Common myeloid progenitor, CD34-positive (primary cell): ENCODE data around the gene GRB14. TPM values are rescaled to one million over a fixed set of nuclear protein-coding genes. Genes with fewer than 3 reads are reported as not detected.

Experiments
- CTCF ChIA-PET: fragments of 350-600 bp; sonication (Branson Sonifier 250); formaldehyde crosslinking; loops from one replicate; lab custom pipeline; 2021; ENCODE audit warnings: antibody characterized with exemption; lab: Charles Lee
- POLR2A ChIA-PET: fragments of 350-600 bp; sonication (Branson Sonifier 250); formaldehyde crosslinking; loops from one replicate; lab custom pipeline; 2021; ENCODE audit warnings: antibody characterized with exemption; lab: Charles Lee
- DNase-seq, 3 donors: peaks; one replicate each; pipeline versions ENCODE4 v3.0.0 to v3.0.0-alpha.2; 2013
- H3K27ac ChIP-seq, 2 experiments: 1 replicate in 1 of 2; 2 replicates in 1 of 2; pipeline ENCODE4 v1.7.0; 2013; ENCODE audit warnings: inconsistent platforms in 2 of 2, low read length in 2 of 2, mild to moderate bottlenecking in 2 of 2, low read depth in 1 of 2, moderate library complexity in 1 of 2; ENCODE audit not compliant: severe bottlenecking in 2 of 2, insufficient read depth in 1 of 2, poor library complexity in 1 of 2
- H3K27me3 ChIP-seq, 5 experiments: replicated peaks in 2 of 5; 1 replicate in 3 of 5; 2 replicates in 2 of 5; pipeline versions ENCODE4 v1.6.1 to v1.7.0; 2013; ENCODE audit warnings: low read length in 4 of 5, mild to moderate bottlenecking in 2 of 5, moderate library complexity in 2 of 5, inconsistent platforms in 1 of 5; ENCODE audit not compliant: insufficient read depth in 5 of 5, control insufficient read depth in 4 of 5
- H3K36me3 ChIP-seq, 4 experiments: 1 replicate in 2 of 4; 2 replicates in 2 of 4; pipeline versions ENCODE4 v1.6.1 to v1.7.0; 2013; ENCODE audit warnings: low read length in 3 of 4, control low read depth in 1 of 4, mild to moderate bottlenecking in 1 of 4; ENCODE audit not compliant: control insufficient read depth in 4 of 4, insufficient read depth in 4 of 4
- H3K4me1 ChIP-seq, 4 experiments: 1 replicate in 3 of 4; 2 replicates in 1 of 4; pipeline versions ENCODE4 v1.6.1 to v1.7.1; 2013; ENCODE audit warnings: low read length in 3 of 4, mild to moderate bottlenecking in 3 of 4, control low read depth in 1 of 4, inconsistent platforms in 1 of 4, moderate library complexity in 1 of 4; ENCODE audit not compliant: control insufficient read depth in 4 of 4, insufficient read depth in 4 of 4; ENCODE audit errors: control extremely low read depth in 1 of 4
- H3K4me3 ChIP-seq, 7 experiments: 1 replicate in 4 of 7; 2 replicates in 3 of 7; pipeline versions ENCODE4 v1.5.1 to v1.7.0; 2013; ENCODE audit warnings: mild to moderate bottlenecking in 7 of 7, low read length in 6 of 7, moderate library complexity in 6 of 7, inconsistent platforms in 2 of 7, low read depth in 2 of 7, control low read depth in 1 of 7; ENCODE audit not compliant: insufficient read depth in 4 of 7, control insufficient read depth in 1 of 7; ENCODE audit errors: extremely low read depth in 1 of 7
- H3K9me3 ChIP-seq, 5 experiments: 1 replicate in 4 of 5; 2 replicates in 1 of 5; pipeline versions ENCODE4 v1.6.1 to v1.7.1; 2013; ENCODE audit warnings: low read length in 4 of 5, mild to moderate bottlenecking in 2 of 5, inconsistent platforms in 1 of 5, low read depth in 1 of 5, moderate library complexity in 1 of 5; ENCODE audit not compliant: control insufficient read depth in 4 of 5, insufficient read depth in 2 of 5; ENCODE audit errors: control extremely low read depth in 1 of 5
- WGBS: methylation state at CpG from one replicate; pipeline ENCODE4 v1.1.5; 2013; ENCODE audit not compliant: insufficient coverage; 5-methylcytosine and 5-hydroxymethylcytosine counted together
- polyA plus RNA-seq: library from polyadenylated mRNA; unstranded; fragments of 120-200 nt; gene quantifications from one replicate; pipeline ENCODE4 v1.2.1, GENCODE V29; 2013

The GRB14 gene
- polyA plus RNA-seq = 0.37 TPM

GRCh38 chr2:164620873-164621763 is at the start of gene GRB14:
GRB14 (minus strand) TSS chr2:164621482; CDS start chr2:164621309, 173 bp downstream.
- CTCF ChIA-PET = interaction anchor here (1.1 kb wide), 1 partner anchor 21 kb away, joined by 4 read pairs; no protein-coding TSS in a partner anchor
- H3K9me3 ChIP-seq = no peaks in the 10 kb centered on the region
- H3K4me1 ChIP-seq = peaks cover 0 to 13% (median 10%) of the 10 kb centered on the region in 4 experiments
- under 1% methylated on average over 50 of the region's 96 CpGs for WGBS
- DNase-seq = peak in 2 of 3 donors; percentile 36 to 48
- POLR2A ChIA-PET = no interaction called here
- peaks cover 5 to 33% (median 8%) of the 10 kb centered on the region in 5 experiments for H3K27me3 ChIP-seq
- no peaks in the 10 kb centered on the region for H3K36me3 ChIP-seq
- H3K4me3 ChIP-seq = peak within 1 kb of the TSS; percentile 30 to 76 (median 67)
- H3K27ac ChIP-seq = no peak within 1 kb of the TSS

DNA sequence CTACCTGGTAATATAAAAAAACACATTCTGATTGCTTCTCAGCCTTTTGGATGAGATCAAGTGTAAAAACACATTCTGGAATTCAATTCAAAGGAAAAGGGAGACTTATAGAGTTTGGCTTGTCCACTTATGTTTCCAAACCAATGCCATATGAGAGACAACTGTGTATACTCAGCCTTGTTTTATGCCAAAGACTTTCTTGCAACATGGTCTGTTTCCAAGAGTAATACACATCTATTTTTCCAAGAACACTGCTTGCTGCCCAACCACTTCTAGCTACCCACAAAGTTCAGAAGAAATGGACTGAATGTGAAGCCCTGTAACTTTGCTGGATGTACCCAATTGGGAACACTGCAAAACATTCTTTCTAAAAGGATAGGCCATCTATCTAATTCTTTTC is 48.0 kb upstream of the GRB14 start:
- H3K4me1 ChIP-seq = no peaks in the 10 kb centered on the region
- no peak overlapping the region for H3K4me3 ChIP-seq
- POLR2A ChIA-PET = no interaction called here
- H3K27ac ChIP-seq = no peak overlapping the region
- H3K36me3 ChIP-seq = no peaks in the 10 kb centered on the region
- H3K27me3 ChIP-seq = no peaks in the 10 kb centered on the region
- H3K9me3 ChIP-seq = no peaks in the 10 kb centered on the region
- no peak for DNase-seq
- CTCF ChIA-PET = no interaction called here

DNA sequence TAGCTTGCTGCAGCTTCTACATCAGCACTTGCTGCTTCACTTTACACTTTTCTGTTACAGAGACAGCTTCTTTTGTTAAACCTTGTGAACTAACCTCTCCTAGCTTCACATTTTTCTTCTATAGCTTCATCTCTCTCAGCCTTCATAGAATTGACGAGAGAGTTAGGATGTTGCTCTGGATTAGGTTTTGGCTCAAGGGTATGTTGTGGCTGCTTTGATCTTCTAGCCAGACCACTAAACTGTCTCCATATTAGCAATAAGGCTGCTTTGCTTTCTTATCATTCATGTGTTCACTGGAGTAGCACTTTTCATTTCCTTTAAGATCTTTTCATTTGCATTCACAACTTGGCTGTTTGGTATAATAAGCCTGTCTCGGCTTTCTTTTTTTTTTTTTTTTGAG is 46.3 kb upstream of the GRB14 start:
- Histone ChIP-seq H3K4me1 (no peaks in the 10 kb centered on the region), H3K36me3 (no peaks in the 10 kb centered on the region), H3K9me3 (no peaks in the 10 kb centered on the region), H3K4me3 (no peak overlapping the region), H3K27ac (no peak overlapping the region), H3K27me3 (no peaks in the 10 kb centered on the region)
- ChIA-PET CTCF (interaction anchor here (1.6 kb wide), 1 partner anchor 25 kb away, joined by 3 read pairs; no protein-coding TSS in a partner anchor), POLR2A (no interaction called here)
- no peak for DNase-seq
- no CpG with 5 or more reads among the region's 2 CpGs for WGBS

DNA sequence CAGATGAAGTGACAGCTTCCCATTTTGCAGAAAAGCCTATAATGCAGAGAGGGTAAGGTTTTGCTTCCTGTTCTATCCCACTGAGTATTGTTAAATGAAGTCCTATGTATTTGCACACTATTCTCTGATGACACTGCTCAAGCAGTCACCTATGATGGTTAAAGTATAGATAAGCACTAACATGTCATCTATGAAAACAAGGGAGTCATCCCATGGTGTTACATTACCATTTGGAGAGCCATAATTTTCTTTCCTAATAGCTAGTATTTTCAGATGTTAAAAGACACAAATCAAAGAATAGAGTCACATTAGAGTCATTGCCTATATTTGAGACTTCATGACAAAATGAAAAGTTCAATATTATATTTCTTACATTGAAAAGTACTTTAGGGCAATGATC is 42.8 kb upstream of the GRB14 start:
- Histone ChIP-seq H3K4me1 (no peaks in the 10 kb centered on the region), H3K27me3 (no peaks in the 10 kb centered on the region), H3K9me3 (no peaks in the 10 kb centered on the region), H3K27ac (no peak overlapping the region), H3K36me3 (no peaks in the 10 kb centered on the region), H3K4me3 (no peak overlapping the region)
- DNase-seq = no peak
- ChIA-PET CTCF (no interaction called here), POLR2A (no interaction called here)

DNA sequence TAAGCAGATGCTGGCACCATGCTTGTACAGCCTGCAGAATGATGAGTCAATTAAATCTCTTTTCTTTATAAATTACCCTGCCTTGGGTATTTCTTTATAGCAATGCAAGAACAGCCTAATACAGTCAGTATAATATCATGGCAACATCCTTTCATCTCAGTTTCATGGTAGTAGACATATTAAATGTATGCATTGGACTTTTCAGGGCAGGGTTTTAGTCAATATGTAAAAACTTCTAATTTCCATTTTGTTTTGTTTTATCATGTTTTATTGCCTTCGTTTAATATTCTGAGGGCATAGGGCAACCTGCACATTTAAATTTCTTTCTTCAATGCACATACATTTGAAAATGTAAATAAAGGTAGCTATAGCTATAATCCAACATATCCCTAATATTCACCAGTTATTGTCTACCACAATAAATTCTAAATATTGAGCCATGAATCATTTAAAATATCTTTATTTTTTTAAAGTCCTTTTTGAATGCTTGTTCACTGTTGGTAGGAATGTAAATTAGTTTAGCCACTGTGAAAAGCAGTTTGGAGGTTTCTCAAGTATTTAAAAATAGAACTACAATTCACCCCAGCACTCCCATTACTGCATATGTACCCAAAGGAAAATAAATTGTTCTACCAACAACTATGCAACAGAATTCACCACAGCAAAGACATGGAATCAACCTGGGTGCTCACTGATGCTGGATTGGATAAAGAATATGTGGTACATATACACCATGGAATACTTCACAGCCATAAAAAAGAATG is 41.8 kb upstream of the GRB14 start:
- ChIA-PET CTCF (no interaction called here), POLR2A (no interaction called here)
- no peak overlapping the region for H3K4me3 ChIP-seq
- no peaks in the 10 kb centered on the region for H3K36me3 ChIP-seq
- no peak overlapping the region for H3K27ac ChIP-seq
- no peak for DNase-seq
- H3K27me3 ChIP-seq = no peaks in the 10 kb centered on the region
- no peaks in the 10 kb centered on the region for H3K4me1 ChIP-seq
- WGBS = no CpG with 5 or more reads among the region's 1 CpG
- no peaks in the 10 kb centered on the region for H3K9me3 ChIP-seq

- 100% methylated on average over 1 of the region's 1 CpG for WGBS
- DNase-seq = no peak
- H3K4me3 ChIP-seq = no peak overlapping the region
- H3K27me3 ChIP-seq = no peaks in the 10 kb centered on the region
- H3K9me3 ChIP-seq = no peaks in the 10 kb centered on the region
- ChIA-PET POLR2A (no interaction called here), CTCF (no interaction called here)
- H3K27ac ChIP-seq = no peak overlapping the region
- H3K4me1 ChIP-seq = no peaks in the 10 kb centered on the region
- H3K36me3 ChIP-seq = no peaks in the 10 kb centered on the region
Observed at GRCh38 chr2:164662066-164662465, 40.8 kb upstream of the GRB14 start.

- ChIA-PET CTCF (no interaction called here), POLR2A (no interaction called here)
- no peak for DNase-seq
- Histone ChIP-seq H3K27ac (no peak overlapping the region), H3K4me3 (no peak overlapping the region), H3K36me3 (no peaks in the 10 kb centered on the region), H3K27me3 (no peaks in the 10 kb centered on the region), H3K4me1 (peaks cover 0 to 3% (median 0%) of the 10 kb centered on the region in 4 experiments), H3K9me3 (no peaks in the 10 kb centered on the region)
Observed at GRCh38 chr2:164661349-164661748, 40.1 kb upstream of the GRB14 start.
